ENCODE results near the gene E2F1.
A peak's percentile ranks its signal among the peaks of the same experiment; 100 is the strongest.
"Not testable (repeated sequence)": the region's sequence is repeated elsewhere in the genome, so short reads cannot be mapped to it uniquely, and the experiment has no call there.

E2F1 gene

DNA sequence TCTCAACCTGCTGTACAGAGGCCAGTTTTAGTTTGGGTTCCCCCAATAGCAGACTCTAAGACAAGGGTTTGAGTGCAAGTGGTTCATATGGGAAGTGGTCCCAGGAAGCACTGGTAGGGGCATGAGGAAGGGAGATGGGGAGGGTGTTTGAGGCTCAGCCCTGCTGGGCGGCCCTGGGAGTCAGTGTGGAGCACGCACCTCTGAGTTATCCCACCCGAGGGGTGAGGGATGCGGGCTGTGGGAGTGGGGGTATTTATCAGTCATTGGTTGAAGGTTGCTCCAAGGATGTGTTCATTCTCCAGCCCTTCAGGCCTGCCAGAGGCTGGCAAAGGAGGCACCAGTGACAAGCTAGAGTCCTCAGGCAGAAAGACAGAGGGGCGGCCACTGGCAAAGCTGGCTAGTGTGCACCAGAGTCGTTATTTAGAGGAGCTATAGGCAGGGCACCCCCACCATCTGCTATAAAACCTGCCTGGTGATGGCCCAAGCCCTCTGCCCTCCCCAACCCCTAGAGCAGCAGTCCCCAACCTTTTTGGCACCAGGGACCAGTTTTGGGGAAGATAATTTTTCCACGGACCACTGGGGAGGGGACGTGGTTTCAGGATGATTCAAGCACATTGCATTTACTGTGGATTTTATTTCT, 17.4 kb upstream of the E2F1 start:
- Mint-ChIP-seq H3K27me3 (no peaks in the 10 kb centered on the region), H3K4me3 (no peak overlapping the region), H3K9me3 (no peaks in the 10 kb centered on the region), H3K36me3 (ENCODE audit: insufficient read depth) (peaks cover 14% of the 10 kb centered on the region), H3K4me1 (no peaks in the 10 kb centered on the region), H3K27ac (ENCODE audit: low read depth) (no peak overlapping the region)
- no peak for DNase-seq (ENCODE audit: low spot score in 2 of 2)
- no peak for ATAC-seq (replicated peaks; ENCODE audit: extremely low read depth, poor library complexity, severe bottlenecking)

DNA sequence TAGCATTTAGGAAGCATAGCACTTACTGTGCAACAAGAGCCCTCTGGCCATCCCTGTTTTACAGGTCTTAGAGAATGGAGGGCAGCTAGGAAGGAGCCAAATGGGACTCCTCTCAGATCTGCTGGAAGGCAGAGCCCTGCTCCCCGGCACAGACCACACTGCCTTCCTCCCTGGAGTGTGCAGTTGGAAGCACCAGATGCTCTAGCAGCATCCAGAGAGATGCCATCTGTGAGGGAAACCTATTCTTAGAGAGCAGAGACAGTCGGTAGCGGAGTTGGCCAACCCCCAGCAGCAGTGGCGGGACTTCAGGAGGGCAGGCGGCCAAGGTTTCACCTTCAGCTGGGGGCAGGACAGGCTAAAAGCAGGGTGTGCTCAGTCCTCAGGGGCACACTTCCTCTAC, 16.7 kb upstream of the E2F1 start:
- ATAC-seq (replicated peaks; ENCODE audit: extremely low read depth, poor library complexity, severe bottlenecking) (no peak), DNase-seq (ENCODE audit: low spot score in 2 of 2) (no peak)
- H3K4me1 Mint-ChIP-seq, result no peaks in the 10 kb centered on the region
- H3K4me3 Mint-ChIP-seq, result no peak overlapping the region
- H3K9me3 Mint-ChIP-seq, result no peaks in the 10 kb centered on the region
- H3K27me3 Mint-ChIP-seq, result no peaks in the 10 kb centered on the region
- H3K36me3 Mint-ChIP-seq (ENCODE audit: insufficient read depth), result peaks cover 14% of the 10 kb centered on the region
- H3K27ac Mint-ChIP-seq (ENCODE audit: low read depth), result no peak overlapping the region

DNA sequence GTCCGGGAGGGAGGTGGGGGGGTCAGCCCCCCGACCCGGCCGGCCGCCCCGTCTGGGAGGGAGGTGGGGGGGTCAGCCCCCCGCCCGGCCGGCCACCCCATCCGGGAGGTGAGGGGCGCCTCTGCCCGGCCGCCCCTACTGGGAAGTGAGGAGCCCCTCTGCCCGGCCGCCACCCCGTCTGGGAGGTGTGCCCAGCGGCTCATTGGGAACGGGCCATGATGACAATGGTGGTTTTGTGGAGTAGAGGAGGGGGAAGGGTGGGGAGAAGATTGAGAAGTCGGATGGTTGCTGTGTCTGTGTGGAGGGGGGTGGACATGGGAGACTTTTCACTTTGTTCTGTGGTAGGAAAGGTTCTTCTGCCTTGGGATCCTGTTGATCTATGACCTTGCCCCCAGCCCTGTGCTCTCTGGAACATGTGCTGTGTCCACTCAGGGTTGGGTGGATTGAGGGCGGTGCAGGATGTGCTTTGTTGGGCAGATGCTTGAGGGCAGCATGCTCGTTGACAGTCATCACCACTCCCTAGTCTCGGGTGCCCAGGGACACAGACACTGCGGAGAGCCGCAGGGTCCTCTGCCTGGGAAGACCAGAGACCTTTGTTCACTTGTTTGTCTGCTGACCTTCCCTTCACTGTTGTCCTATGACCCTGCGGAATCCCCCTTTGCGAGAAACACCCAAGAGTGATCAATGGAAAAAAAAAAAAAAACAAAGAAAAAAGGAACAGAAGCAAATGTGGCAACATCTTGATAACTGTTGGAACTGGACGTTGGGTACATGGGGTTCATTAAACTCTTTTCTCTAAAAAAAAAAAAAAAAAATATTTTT, 15.7 kb upstream of the E2F1 start:
- DNase-seq (ENCODE audit: low spot score in 2 of 2), result no peak
- no peak for ATAC-seq (replicated peaks; ENCODE audit: extremely low read depth, poor library complexity, severe bottlenecking)
- Mint-ChIP-seq H3K4me3 (no peak overlapping the region), H3K27me3 (no peaks in the 10 kb centered on the region), H3K27ac (ENCODE audit: low read depth) (no peak overlapping the region), H3K9me3 (no peaks in the 10 kb centered on the region), H3K4me1 (no peaks in the 10 kb centered on the region), H3K36me3 (ENCODE audit: insufficient read depth) (peaks cover 8% of the 10 kb centered on the region)

DNA sequence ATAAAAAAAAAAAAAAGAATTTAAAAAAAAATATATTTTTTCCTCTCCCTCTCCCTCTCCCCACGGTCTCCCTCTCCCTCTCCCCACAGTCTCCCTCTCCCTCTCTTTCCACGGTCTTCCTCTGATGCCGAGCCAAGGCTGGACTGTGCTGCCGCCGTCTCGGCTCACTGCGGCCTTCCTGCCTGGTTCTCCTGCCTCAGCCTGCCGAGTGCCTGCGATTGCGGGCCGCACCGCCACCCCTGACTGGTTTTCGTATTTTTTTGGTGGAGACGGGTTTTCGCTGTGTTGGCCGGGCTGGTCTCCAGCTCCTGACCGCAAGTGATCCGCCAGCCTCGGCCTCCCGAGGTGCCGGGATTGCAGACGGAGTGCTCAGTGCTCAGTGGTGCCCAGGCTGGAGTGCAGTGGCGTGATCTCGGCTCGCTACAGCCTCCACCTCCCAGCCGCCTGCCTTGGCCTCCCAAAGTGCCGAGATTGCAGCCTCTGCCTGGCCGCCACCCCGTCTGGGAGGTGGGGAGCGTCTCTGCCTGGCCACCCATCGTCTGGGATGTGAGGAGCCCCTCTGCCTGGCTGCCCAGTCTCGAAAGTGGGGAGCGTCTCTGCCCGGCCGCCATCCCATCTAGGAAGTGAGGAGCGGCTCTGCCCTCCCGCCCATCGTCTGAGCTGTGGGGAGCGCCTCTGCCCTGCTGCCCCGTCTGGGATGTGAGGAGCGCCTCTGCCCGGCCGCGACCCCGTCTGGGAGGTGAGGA, 14.7 kb upstream of the E2F1 start:
- not testable (repeated sequence) for H3K4me1 Mint-ChIP-seq; H3K27ac Mint-ChIP-seq (ENCODE audit: low read depth); DNase-seq (ENCODE audit: low spot score in 2 of 2); H3K4me3 Mint-ChIP-seq; H3K36me3 Mint-ChIP-seq (ENCODE audit: insufficient read depth); ATAC-seq (replicated peaks; ENCODE audit: extremely low read depth, poor library complexity, severe bottlenecking); H3K9me3 Mint-ChIP-seq; H3K27me3 Mint-ChIP-seq

DNA sequence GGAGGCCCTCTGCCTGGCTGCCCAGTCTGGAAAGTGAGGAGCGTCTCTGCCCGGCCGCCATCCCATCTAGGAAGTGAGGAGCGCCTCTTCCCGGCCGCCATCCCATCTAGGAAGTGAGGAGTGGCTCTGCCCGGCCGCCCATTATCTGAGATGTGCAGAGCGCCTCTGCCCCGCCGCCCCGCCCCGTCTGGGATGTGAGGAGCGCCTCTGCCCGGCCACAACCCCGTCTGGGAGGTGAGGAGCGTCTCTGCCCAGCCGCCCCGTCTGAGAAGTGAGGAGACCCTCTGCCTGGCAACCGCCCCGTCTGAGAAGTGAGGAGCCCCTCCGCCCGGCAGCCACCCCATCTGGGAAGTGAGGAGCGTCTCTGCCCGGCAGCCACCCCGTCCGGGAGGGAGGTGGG, 12.8 kb upstream of the E2F1 start:
- not testable (repeated sequence) for DNase-seq (ENCODE audit: low spot score in 2 of 2); H3K4me3 Mint-ChIP-seq; H3K27ac Mint-ChIP-seq (ENCODE audit: low read depth); H3K36me3 Mint-ChIP-seq (ENCODE audit: insufficient read depth); ATAC-seq (replicated peaks; ENCODE audit: extremely low read depth, poor library complexity, severe bottlenecking); H3K27me3 Mint-ChIP-seq; H3K4me1 Mint-ChIP-seq; H3K9me3 Mint-ChIP-seq

DNA sequence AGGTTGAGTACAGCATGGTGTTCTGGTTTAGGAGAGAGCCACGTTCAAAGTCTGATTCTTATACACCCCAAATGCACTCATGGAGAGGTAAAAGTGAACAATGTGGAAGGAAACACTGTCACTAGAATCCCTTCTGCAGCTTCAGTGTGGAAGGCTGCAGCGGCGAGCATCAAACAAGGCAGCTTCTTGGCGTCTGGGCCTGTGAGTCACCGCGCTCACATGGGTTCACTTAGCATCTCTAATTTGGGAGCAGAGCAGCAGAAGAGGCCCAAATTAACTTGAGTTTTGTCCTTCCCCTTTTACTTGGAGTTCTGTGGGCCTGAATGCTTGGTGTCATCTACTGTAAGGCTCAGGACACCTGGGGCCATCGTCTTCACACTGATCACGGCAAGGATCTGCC, 10.9 kb upstream of the E2F1 start:
- Mint-ChIP-seq H3K4me1 (no peaks in the 10 kb centered on the region), H3K27me3 (no peaks in the 10 kb centered on the region), H3K4me3 (no peak overlapping the region), H3K9me3 (no peaks in the 10 kb centered on the region), H3K27ac (ENCODE audit: low read depth) (no peak overlapping the region), H3K36me3 (ENCODE audit: insufficient read depth) (no peaks in the 10 kb centered on the region)
- ATAC-seq (replicated peaks; ENCODE audit: extremely low read depth, poor library complexity, severe bottlenecking), result no peak
- DNase-seq (ENCODE audit: low spot score in 2 of 2), result no peak

DNA sequence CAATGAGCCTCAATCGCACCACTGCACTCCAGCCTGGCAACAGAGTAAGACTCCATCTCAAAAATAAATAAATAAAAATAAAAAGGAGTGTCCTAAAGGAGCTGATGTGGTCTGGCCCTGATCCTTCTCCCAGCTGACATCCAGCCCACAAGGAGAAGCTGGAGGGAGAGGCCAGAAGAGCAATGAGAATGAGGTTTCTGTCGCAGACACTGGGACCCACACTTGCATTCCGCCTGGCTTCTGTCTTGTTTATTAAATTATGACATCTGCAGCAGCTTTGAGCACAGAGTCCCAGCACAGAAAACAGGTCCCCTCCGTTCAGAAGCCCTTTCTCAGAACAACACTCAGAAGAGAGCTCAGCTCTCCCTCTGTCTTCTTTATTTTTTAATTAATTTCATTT, 10.3 kb upstream of the E2F1 start:
- Mint-ChIP-seq H3K27ac (ENCODE audit: low read depth) (no peak overlapping the region), H3K36me3 (ENCODE audit: insufficient read depth) (no peaks in the 10 kb centered on the region), H3K4me1 (no peaks in the 10 kb centered on the region), H3K4me3 (no peak overlapping the region), H3K9me3 (no peaks in the 10 kb centered on the region), H3K27me3 (no peaks in the 10 kb centered on the region)
- ATAC-seq (replicated peaks; ENCODE audit: extremely low read depth, poor library complexity, severe bottlenecking) (no peak), DNase-seq (ENCODE audit: low spot score in 2 of 2) (no peak)

DNA sequence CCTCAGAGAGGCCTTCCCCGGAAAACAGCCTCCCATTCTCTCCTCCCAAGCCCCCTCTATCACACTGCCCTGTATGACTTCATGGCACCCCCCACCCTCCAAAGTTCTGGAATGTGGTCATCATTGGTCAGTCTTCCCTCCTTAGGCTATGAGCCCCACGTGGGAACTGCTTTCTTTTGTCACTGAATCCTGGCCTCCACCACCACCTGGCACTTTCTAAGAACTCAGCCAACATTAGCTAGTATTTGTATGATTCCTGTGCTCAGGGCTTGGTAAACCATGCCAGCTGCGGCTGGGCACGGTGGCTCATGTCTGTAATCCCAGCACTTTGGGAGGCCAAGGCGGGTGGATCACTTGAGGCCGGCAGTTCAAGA, 8.4 kb upstream of the E2F1 start:
- DNase-seq (ENCODE audit: low spot score in 2 of 2), result no peak
- Mint-ChIP-seq H3K36me3 (ENCODE audit: insufficient read depth) (no peaks in the 10 kb centered on the region), H3K27ac (ENCODE audit: low read depth) (peak overlapping the region; percentile 13), H3K9me3 (no peaks in the 10 kb centered on the region), H3K27me3 (no peaks in the 10 kb centered on the region), H3K4me1 (no peaks in the 10 kb centered on the region), H3K4me3 (no peak overlapping the region)
- ATAC-seq (replicated peaks; ENCODE audit: extremely low read depth, poor library complexity, severe bottlenecking), result no peak

DNA sequence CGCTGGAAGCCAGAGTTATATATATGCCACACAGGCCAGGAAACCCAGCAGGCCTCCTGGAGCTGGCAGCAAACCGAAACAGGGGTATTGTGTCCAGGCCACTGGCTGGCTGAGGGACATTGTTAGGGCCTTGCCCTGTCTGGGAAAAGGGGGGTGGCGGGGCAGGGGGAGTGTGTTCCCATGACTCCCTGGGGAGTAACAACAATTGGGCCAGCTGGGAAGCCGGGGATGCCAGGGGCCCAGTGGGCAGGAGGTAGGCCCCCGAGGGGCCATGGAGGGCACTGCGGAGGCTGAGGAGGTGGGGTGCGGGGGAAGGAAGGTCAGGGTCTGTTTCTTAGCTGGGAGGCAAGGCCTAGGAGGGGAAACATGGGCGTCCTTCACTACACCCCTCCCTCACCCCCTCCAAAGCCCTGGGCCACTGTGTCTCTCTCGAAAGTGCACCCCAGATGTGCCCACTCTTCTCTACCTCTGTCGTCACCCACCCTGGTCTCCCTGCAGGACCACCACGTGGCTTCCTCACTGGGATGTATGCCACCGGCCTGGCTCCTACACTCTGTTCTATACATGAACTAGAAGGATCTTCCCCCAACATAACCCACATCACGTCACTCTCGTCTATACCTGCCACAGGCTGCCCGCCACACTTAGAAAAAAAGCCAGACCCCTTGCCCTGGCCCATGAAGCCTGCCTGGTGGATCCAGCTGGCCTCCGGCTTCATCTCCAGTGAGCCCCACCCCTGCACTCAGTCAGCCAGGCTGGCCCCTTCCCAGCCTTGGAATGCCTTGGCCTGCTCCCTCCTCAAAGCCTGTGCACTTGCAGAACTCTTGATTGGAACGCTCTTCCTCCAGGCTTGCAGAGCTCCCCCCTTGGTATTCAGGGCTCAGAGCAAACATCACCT, 7.8 kb upstream of the E2F1 start:
- no peaks in the 10 kb centered on the region for H3K9me3 Mint-ChIP-seq
- DNase-seq (ENCODE audit: low spot score in 2 of 2) (no peak), ATAC-seq (replicated peaks; ENCODE audit: extremely low read depth, poor library complexity, severe bottlenecking) (no peak)
- peak overlapping the region; percentile 13 for H3K27ac Mint-ChIP-seq (ENCODE audit: low read depth)
- H3K27me3 Mint-ChIP-seq, result no peaks in the 10 kb centered on the region
- no peaks in the 10 kb centered on the region for H3K4me1 Mint-ChIP-seq
- H3K4me3 Mint-ChIP-seq, result no peak overlapping the region
- H3K36me3 Mint-ChIP-seq (ENCODE audit: insufficient read depth), result no peaks in the 10 kb centered on the region

DNA sequence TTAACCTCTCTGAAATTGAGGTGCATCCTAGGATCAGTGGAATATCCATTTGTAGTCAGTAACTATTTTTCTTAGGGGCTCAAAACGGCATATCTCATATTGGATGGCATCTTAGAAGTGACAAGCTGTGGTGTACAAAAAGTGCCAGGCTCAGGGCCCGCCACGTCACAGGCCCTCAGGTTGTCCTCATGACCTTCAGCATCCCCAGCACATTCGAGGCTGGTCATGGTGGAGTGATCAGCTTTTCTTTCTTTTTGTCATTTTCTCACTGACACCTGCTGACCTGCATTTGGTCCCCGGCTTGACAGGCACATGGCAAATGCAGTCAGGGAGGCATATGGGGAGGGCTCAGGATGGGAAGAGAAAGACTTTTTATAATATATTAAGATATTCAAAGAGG, 7.1 kb upstream of the E2F1 start:
- no peak overlapping the region for H3K27ac Mint-ChIP-seq (ENCODE audit: low read depth)
- H3K9me3 Mint-ChIP-seq, result no peaks in the 10 kb centered on the region
- DNase-seq (ENCODE audit: low spot score in 2 of 2) (no peak), ATAC-seq (replicated peaks; ENCODE audit: extremely low read depth, poor library complexity, severe bottlenecking) (no peak)
- H3K4me3 Mint-ChIP-seq, result no peak overlapping the region
- no peaks in the 10 kb centered on the region for H3K4me1 Mint-ChIP-seq
- no peaks in the 10 kb centered on the region for H3K27me3 Mint-ChIP-seq
- no peaks in the 10 kb centered on the region for H3K36me3 Mint-ChIP-seq (ENCODE audit: insufficient read depth)

DNA sequence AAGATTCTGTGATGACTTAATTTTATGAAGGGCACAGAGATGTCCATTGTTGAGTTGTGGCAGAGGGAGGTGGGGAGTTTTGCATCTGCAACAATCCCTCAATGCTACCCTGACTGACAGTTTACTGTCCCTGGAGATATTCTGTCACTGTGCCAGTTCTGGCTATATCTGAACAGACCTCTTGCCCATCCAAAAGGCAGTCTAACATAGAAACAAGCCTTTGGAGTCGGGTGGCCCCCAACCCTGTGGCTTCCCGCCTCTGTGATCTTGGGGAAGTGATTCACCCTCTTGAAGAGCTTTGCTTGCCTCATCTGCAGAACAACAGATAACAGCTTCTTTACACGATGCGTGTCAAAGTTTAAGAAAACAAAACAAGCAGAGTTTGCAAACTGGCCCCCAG, 3.8 kb upstream of the E2F1 start:
- Mint-ChIP-seq H3K4me1 (peaks cover 14% of the 10 kb centered on the region), H3K4me3 (peak overlapping the region; percentile 23), H3K36me3 (ENCODE audit: insufficient read depth) (peaks cover 2% of the 10 kb centered on the region), H3K9me3 (no peaks in the 10 kb centered on the region), H3K27me3 (no peaks in the 10 kb centered on the region), H3K27ac (ENCODE audit: low read depth) (no peak overlapping the region)
- DNase-seq (ENCODE audit: low spot score in 2 of 2) (no peak), ATAC-seq (replicated peaks; ENCODE audit: extremely low read depth, poor library complexity, severe bottlenecking) (no peak)

DNA sequence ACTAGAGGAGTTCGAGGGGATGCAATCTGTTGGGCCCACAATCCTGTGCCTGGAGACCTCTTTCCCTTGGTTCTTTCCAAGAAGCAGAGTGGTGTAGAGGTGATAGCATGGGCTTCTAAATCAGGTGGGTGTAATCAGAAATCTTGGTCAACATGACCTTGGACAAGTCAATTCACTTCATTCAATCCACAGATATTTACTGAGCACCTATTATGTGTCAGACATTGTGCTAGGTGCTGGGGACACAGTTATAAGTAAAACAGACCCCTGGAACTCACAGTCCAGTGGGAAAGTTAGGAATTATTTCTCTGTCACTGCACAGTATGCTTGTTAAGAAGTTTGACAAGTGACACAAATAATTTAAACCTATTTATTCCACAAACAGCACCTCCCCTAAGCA, 3.3 kb upstream of the E2F1 start:
- peak overlapping the region; percentile 23 for H3K4me3 Mint-ChIP-seq
- H3K27ac Mint-ChIP-seq (ENCODE audit: low read depth), result no peak overlapping the region
- H3K36me3 Mint-ChIP-seq (ENCODE audit: insufficient read depth), result peaks cover 3% of the 10 kb centered on the region
- no peaks in the 10 kb centered on the region for H3K9me3 Mint-ChIP-seq
- no peak for DNase-seq (ENCODE audit: low spot score in 2 of 2)
- H3K4me1 Mint-ChIP-seq, result peaks cover 18% of the 10 kb centered on the region
- no peaks in the 10 kb centered on the region for H3K27me3 Mint-ChIP-seq
- ATAC-seq (replicated peaks; ENCODE audit: extremely low read depth, poor library complexity, severe bottlenecking), result no peak

All from central memory CD8-positive, alpha-beta T cell (primary cell).